ENCODE data around the gene ROS1.

The ROS1 gene

DNA sequence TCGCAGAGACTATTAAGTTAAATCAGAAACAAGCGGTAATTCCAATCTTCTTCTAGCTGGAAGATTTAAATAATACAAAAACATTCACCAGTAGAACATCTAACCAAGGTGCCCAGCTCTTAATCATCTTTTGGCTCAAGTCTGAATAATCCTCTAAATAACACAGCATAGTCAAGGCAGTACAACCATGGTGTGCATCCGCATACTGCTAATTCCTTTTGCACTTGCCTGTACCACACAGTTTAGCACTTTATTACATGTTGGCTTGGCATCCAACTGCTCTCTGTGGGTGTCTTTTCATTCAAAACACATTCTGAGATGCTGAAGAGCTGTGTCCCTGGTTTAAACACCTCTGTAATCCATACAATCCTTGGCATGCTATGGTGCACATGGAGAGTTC lies 118.1 kb downstream of the ROS1 start:
- no peak for DNase-seq

DNA sequence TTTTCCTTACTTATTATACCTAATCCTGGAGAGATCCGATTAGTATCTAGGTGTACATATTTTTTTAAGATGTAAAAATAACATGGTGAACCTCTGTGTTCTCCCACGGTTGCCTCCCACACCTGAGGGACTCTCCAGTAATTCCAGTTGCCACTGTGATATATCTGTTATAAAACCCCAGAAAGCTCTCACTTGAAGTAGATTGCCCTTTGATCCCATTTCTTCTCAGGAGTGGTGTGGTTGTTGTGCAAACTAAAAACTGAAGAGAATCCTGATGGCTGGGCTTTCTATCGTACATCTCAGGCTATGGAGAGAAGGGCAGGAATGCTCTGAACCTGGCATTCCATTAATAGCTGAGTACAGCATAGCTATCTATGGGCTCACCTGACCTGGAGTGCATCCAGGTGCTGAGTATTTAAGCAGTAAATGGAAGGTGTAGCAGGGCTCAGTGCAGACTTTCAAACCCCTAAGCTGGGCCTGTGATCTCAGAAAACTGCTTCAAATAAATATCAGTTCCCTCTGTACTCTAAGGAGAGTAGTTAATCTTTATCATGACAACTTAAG lies 119.4 kb downstream of the ROS1 start:
- no peak for DNase-seq

DNA sequence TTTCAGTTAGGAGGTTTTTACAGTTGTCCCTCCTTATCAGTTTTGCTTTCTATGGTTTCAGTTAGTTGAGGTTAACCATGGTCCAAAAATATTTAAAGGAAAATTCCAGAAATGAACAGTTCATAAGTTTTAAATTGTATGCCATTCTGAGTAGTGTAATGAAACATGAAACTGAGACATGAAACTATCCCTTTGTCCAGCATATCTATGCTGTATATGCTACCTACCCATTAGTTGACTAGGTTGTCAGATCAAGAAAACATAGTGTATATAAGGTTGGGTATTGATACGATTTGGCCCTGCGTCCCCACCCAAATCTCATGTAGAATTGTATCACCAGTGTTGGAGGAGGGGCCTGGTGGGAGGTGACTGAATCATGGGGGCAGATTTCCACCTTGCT lies 121.3 kb downstream of the ROS1 start:
- no peak for DNase-seq

DNA sequence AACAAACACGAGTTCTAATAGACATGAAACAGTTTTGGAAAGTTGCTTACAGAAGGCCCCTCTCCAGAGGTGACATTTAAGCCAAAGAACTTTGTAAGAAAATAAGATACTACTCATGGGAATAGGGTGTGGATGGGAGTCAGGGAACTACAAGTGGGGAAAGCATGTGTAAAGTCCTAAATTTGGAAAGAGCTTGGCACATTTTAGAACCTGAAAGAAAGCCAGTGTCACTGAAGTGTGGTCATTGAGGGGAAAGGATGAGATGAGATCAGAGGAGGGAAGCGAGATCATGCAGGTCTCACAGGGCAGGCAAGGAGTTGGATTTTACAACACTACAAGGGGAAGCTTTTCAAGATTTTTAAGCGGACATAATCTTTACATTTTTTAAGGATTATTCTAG lies 122.4 kb downstream of the ROS1 start:
- no peak for DNase-seq

DNA sequence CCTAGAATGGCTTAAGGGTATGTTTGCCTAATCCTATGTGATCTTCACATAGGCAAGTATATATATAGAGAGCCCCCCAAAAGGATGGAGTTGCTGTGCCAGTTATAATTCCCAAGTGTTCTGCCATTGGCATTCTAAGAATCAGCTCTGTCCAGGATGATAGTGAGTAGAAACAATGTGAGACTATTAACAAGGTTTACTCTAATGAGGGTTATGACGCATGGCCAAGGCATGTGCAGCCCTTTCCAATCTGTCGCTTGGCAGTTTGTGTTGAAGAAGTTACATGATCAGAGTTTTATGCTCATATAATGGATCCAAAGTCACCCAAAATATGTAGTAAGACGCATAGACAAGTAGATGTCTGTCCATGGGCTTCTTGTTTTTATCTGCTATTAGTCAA lies 126.8 kb downstream of the ROS1 start:
- no peak for DNase-seq

DNA sequence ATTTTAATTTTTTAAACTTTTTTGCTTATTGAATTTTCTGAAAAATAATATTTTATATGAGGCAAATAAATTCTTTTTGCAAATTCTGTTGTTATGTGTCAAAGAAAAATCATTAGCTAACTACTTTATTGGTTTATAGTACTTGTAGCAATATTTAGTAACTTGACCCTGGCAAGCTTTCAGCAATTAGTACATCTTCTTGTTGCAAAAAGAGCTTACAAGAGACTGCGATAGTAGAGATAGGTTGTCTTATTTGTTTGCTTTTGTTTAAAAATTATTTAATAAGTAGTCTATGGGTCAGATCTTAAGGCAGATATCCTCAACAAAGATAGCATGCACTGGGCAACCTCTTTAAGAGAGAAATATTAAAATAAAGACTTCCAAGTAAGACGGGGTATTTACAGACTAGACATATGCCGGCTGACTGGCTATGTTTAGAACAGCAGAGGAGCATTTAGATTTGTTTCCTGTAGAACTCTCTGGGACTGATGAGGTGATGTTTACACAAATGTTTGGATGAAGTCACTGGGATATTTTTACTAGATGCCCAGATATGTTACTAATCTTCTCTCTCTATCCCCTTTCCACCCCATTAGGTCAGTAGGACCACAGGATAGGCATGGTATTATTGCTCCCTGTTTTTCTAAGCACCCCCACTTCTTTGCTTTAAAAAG lies 135.4 kb downstream of the ROS1 start:
- no peak for DNase-seq

DNA sequence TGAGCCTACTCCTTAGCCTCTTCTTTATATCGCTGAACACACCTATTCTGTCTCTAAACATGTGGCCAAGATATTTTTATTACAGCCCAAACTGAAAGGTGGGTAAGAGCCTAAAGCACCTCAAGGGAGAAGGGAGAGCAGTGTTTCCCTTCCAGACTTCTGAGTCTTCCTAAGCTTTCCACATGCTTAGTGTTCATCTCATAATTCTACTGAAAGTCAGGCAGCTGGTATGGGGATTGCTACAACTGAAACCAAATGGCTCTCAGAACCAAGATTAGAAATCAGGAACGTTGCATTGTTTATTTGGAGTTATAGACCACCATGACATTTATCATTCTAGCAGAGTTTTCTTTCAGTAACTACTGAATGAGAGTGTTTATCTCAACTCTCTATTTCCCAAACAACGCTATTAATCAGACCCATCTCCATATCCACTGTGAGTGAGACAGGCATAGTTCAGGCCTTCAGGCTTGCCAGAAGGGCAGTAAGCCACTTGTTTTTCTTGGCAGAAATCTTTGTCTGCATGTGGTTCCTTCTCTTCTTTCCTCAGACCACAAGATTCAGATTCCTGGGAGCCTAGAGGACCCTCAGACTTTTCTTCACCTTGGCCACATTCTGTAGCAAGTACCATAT lies 137.5 kb downstream of the ROS1 start:
- no peak for DNase-seq

DNA sequence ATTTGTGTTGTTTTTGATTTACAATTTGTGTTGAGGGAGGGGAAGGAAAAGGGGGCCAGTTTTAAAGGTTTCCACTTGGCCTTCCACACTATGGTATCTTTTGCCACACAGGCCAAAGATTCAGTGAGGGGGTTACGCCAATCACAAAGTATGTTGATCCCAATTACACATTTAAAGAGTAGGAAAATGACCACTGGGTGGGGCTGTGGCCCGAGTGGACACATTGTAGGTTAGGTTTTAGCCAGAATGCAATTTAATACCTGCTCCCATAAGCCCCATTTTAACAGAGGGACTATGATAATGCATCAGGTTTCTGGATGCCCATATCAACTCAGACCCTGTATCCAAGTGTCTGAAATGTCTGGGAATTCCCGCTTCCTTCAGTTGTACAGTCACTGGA lies 144.8 kb downstream of the ROS1 start:
- no peak for DNase-seq

DNA sequence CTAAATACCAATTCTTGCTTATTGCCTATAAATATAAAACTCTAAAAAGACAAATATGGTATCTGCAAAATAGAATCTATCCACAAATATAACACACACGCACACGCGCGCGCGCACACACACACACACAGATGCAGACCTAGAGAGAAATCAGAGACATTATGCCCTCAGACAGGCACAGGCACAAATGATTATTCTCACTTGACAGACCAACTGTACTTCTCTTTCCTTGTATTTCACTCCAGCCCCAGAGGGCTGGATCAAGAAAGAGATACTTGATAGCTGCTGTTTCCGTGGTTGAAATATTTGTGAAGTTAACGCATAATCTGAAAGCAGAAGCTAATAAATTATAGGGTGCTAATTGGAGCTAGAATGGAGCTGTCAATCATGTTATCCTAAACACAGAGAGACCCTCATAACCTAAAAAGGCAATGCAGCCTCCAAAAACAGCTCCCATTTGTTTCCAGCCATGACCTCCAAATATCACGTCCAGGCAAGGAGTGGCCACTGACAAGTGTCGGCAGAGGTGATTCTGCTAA lies 148.9 kb downstream of the ROS1 start:
- DNase-seq = no peak

DNA sequence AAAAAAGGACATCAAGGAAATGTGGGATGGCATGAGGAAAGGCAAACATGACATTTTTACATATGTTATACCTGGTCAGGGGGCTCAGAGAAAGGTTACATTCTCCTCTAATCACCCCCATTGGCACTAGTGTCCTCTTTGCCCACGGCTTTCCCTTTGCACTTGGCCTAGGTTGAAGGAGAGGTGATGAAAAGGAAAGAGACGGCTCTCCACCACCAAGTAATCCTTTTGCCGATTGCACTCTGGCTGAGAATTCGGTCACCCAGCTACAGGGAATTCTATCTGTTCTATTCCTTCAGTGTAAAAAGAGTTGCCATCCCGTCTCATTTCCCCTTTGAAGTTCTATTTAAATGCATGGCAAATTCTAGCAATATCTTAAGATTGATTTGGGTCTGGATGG lies 150.0 kb downstream of the ROS1 start:
- no peak for DNase-seq

DNA sequence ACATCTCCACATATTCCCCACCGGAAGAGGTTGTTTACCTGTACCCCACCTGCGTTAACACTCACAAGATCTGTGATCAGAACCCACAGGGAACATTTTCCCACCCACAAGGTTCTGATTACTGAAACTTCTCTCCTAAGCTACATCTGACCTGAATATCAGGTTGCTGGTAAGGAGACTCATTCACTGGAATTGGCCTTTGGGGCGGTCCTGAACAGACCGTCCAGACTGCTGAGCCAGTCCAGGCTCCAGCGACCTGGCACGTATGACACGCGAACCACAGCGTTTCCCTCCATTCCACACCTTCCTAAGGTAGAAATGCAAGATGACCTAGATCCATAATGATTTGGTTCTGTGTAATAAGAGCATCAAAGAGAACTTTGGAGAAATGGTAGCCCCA lies 150.5 kb downstream of the ROS1 start:
- DNase-seq = no peak

DNA sequence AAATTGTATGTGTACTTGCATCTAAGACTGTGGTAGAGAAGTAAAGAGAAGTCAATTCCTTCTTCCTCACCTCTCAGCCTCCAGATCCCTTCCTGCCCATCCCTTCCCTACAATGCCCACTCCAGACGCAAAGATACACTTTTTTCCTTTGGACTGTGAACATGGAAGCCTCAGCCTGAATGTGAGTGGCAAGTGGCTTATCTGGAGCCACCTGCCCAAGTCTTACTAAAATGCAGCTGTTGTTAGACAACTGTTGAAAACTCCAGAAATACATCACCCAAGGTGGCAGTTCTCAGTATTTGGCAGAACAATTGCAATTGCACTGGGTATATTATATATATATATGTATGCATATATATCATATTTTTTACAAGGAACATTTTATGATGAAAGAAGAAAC lies 152.9 kb downstream of the ROS1 start:
- no peak for DNase-seq

DNA sequence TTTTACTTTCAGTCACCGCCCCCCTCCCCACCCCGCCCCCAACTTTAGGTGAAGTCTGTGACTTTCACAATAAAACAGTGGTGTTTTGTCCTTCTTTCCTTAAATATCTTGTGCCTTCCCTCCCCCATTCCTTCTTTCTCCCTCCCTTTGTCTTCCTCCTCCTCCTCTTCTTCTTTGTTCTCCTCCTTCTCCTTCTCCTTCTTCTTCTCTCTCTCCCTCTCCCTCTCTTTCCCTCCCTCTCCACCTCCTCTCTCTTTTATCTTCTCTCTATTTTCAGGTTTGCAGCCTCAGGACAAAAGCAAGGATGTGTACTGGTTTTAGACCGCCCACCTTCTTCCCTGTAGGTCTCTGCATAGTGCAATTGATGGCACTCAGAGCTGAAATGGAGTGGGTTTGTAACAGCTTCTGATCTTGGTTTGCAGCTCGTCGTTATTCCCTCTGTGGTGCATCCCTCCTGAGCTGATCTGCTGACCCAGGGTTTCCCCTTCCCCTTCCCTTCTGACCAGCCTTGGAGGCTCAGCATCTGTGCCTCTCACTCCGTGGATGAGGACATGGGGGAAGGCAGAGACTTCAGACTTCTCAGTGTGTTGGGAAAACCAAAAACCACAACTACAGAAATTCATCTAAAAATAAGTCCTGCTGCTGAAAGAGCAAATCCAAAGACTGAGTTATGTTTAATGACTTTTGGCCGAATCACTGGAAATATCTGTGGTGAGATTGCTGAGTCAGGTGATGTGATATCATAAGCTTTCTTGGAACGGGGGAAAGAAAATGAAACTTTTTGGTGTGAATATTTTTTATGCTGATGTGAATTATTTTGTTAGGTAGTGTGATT lies 153.5 kb downstream of the ROS1 start:
- DNase-seq = no peak

DNA sequence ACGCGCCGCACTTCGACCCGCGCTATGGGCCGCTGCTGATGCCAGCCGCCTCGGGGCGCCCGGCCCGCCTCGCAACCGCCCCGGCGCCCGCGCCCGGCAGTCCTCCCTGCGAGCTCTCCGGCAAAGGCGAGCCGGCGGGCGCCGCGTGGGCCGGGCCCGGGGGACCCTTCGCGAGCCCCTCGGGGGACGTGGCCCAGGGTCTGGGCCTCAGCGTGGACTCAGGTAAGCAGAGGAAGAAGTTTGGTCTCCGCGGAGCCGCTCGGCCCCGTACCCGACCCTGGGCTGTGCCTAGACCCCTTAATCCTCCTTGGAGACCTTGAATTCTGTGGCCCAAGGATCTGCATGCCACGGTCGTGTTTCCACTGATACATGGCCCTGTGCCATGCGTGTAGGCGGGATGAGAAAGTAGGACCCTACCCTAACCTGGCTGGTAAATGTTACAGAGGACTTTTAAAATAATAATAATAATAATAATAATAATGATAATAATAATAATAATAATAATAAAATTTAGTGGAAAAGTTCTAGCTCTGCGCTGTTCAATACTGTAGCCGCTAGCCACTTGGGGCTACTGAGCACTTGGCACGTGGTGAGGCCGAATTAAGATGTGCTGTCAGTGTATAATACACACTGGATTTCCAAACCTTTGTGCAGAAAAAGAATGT lies 154.8 kb downstream of the ROS1 start:
- DNase-seq = no peak

DNA sequence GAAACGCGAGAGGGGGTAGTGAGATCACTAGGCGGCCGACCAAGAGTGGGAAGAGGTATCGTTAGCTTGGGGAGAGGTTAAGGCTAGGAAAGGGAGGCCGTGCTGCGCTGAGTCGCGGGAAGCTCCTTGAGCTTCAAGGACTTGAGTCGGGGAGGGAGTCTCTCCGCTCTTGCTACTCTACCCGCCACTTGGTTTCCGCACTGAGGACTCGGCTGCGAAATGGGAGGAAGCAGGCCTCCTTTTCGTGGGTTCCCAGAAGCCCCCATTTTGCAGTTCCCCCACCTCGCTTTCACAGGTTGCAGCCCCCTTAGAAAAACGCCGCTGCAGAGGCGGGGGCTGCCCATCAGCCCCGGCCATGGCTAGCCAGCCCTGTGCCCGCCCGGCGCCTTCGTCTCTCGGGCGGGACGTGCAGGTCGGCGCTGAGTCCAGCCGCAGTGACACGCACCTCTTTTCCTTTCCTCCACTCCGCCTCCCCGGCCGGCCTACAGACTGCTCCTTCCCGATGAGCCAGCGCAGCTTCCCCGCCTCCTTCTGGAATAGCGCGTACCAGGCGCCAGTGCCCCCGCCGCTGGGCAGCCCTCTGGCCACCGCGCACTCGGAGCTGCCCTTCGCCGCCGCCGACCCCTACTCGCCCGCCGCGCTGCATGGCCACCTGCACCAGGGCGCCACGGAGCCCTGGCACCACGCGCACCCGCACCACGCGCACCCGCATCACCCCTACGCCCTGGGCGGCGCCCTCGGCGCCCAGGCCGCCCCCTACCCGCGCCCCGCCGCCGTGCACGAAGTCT lies 155.5 kb downstream of the ROS1 start:
- DNase-seq = no peak

DNA sequence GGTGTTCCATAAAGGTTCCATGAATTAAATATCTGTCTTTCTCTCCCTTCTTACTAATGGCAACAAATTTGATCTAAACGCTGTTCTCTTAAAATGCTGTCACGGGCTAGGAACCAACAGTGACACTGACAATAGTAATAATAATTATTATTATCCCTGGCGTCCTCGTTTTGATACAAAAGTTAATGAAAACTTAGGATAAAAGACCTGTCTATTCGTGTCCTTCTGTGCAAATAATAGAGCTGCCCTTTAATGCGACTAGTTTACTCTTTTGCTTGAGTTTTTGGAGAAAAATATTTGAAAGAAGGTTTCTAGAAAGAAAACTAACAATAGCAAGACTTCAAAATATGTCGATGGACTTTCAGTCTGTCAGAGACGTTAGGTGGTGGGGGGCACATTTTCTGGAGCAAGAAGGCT lies 156.1 kb downstream of the ROS1 start:
- DNase-seq = no peak

DNA sequence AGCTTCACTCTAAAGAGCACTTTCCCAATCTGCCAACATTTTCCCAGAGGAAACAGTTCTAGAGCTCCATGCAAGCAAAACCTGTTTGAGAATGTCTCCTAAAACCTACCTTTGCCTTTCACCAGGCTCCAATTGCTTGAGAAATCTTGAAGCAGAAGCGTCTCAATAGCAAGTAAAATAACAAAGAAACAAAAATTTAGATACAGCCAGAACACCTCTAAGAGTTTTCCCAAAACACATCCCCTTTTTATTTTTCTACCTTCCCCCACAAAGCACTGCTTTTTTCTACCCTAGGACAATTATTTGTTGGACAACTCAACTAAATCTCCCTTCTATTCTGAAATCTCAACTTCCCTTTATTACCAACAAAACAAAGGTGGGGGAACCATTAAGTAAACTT lies 156.8 kb downstream of the ROS1 start:
- DNase-seq = no peak

DNA sequence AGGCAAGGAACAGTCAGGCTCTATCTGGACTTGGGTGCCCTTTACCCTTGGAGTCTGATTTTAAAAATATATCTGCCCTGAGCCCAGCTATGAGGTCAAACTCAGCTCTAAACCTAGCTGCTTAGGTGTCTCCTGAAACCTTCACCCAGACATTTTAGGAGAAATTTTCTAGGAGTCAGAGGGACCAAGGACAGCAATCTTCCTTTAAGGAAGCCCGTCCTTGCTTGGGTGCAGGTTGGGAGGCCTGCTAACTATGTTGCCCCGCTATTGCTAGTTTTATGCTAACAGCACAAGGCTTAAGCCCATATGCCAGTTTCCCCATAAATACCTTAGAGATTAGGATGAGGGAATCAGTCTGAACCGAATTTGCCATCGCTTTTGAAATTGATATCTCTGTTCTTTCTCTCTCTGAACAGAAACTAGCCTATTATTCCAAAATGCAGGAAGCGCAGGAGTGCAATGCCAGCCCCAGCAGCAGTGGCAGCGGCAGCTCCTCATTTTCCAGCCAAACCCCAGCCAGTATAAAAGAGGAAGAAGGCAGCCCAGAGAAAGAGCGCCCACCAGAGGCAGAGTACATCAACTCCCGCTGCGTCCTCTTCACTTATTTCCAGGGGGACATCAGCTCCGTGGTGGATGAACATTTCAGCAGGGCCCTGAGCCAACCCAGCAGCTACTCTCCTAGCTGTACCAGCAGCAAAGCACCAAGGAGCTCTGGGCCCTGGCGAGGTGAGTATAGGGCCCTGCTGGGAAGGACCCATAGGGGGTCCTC lies 157.8 kb downstream of the ROS1 start:
- no peak for DNase-seq

DNA sequence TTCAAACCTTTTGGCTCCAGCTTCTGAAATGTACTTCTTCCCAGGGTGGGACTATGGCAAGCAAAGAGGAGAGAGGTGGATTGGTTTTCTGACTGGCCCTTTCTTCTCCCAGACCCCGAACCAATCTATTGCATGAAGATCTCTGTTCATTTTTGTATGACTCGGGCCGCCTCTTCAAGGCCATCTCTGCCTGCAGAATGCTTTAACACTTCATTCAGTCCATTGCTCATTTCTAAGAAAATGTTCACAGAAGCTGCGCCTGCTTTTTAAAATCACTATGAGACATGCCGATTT lies 158.7 kb downstream of the ROS1 start:
- no peak for DNase-seq

DNA sequence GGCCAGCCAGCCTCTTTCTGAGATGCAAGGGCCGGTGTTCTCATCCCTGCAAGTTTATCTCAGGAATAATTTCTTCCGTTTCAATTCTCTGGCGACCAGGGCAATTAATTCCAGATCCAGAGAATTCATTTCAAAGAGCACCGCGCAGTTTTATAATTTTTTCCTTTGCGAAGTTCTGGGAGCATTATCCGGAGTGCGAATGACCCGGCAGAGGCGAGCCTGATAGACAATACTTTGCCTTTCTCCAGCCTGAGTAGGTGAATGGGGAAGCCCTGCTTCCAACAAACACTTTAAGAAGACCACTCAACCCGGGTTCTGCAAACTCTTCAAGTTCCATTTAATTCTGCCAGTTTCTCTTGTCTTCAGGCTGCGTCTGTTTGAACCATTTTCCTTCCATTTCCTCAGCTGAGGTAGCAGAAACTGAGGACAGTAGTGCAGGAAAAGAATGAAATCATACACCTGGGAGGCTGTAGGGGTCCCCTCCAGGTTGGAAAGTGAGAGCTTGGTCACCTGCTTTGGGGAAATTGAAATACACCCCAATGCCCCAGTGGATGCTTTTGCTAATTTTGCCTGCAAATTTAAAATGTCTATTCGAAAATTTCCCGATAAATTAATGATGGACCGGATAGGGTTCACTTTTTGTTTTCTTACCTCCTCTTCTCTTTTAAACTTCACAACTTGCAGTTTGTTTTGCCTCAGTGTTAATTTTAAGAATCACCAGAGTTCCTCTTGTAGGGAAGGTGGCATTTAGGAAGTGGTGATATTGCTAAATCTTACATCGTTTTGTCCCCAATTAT lies 159.3 kb downstream of the ROS1 start:
- no peak for DNase-seq

Data from activated T-cell treated with anti-CD3 and anti-CD28 coated beads, Interleukin-2, amount 50 U/mL, for 48 hours (primary cell).